Measurements from ENCODE around the gene TIMM17A.
A peak's percentile ranks its signal among the peaks of the same experiment; 100 is the strongest.

Gene TIMM17A

DNA sequence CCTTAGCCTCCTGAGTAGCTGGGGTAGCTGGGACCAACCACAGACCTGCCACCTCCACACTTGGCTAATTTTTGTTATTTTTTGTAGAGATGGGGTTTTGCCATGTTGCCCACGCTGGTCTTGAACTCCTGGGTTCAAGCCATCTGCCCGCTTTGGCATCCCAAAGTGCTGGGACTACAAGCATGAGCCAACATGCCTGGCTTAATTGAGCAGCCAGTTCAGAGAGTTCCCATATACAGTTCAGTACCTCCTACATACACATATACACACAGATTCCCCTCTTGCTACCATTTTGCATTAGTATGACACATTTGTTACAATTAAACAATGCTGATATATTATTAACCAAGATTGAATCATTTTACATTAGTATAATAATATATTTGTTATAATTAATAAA, 30.1 kb downstream of the TIMM17A start:
- Histone ChIP-seq H3K9me2 (replicated peaks; ENCODE audit: low read depth, low read length) (no peaks in the 10 kb centered on the region), H3K9me3 (ENCODE audit: insufficient read depth, low read depth, low read length) (no peaks in the 10 kb centered on the region), H3F3A (ENCODE audit: low read depth) (no peaks in the 10 kb centered on the region), H4K20me1 (ENCODE audit: insufficient read depth, low read length, poor library complexity, severe bottlenecking) (peaks cover 19% of the 10 kb centered on the region), H3K79me2 (ENCODE audit: insufficient read depth, low read length) (peaks cover 54% of the 10 kb centered on the region), H3K4me3 (ENCODE audit: low read length, poor library complexity, severe bottlenecking) (peak overlapping the region; percentile 92), H3K4me2 (ENCODE audit: low read depth, low read length, poor library complexity, severe bottlenecking) (peak overlapping the region; percentile 73), H3K4me1 (ENCODE audit: insufficient read depth, low read length, poor library complexity, severe bottlenecking) (peaks cover 28% of the 10 kb centered on the region), H2AFZ (ENCODE audit: low read length) (no peak overlapping the region), H3K9ac (ENCODE audit: low read depth, low read length, poor library complexity, severe bottlenecking) (no peak overlapping the region), H3K27me3 (ENCODE audit: insufficient read depth, low read length, poor library complexity, severe bottlenecking) (no peaks in the 10 kb centered on the region), H3K36me3 (ENCODE audit: insufficient read depth, low read length) (peaks cover 16% of the 10 kb centered on the region; the same call in 1 of the 2 replicates)
- no peak for TF ChIP-seq EZH2phosphoT487 (IDR thresholded peaks at IDR 0.05; ENCODE audit: borderline replicate concordance)
- TF ChIP-seq, protein P1, sequence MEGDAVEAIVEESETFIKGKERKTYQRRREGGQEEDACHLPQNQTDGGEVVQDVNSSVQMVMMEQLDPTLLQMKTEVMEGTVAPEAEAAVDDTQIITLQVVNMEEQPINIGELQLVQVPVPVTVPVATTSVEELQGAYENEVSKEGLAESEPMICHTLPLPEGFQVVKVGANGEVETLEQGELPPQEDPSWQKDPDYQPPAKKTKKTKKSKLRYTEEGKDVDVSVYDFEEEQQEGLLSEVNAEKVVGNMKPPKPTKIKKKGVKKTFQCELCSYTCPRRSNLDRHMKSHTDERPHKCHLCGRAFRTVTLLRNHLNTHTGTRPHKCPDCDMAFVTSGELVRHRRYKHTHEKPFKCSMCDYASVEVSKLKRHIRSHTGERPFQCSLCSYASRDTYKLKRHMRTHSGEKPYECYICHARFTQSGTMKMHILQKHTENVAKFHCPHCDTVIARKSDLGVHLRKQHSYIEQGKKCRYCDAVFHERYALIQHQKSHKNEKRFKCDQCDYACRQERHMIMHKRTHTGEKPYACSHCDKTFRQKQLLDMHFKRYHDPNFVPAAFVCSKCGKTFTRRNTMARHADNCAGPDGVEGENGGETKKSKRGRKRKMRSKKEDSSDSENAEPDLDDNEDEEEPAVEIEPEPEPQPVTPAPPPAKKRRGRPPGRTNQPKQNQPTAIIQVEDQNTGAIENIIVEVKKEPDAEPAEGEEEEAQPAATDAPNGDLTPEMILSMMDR (conservative IDR thresholded peaks at IDR 0.05; ENCODE audit: low read length): no peak

DNA sequence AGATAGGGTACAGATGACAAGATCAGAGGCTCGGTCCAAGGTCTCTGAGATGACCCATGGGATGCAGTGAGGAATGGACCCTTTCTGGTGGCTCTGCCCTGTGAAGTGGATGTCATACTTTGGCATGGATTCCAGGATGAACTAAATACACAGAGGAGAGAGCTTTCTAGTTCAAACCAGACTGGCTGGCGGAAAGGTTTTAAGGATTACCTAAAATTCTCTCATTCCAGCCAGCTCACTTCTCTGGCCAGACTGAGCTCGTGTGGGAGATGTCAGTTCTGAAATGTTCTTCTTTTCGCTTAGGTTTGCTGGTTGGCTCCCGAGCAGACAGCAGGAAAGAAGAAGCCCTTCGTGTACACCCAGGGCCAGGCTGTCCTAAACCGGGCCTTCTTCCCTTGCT, 33.3 kb downstream of the TIMM17A start:
- peaks cover 43% of the 10 kb centered on the region; the same call in 1 of the 2 replicates for H3K36me3 ChIP-seq (ENCODE audit: insufficient read depth, low read length)
- peaks cover 17% of the 10 kb centered on the region for H3K4me1 ChIP-seq (ENCODE audit: insufficient read depth, low read length, poor library complexity, severe bottlenecking)
- no peak overlapping the region for H3K9ac ChIP-seq (ENCODE audit: low read depth, low read length, poor library complexity, severe bottlenecking)
- TF ChIP-seq EZH2phosphoT487 (IDR thresholded peaks at IDR 0.05; ENCODE audit: borderline replicate concordance): no peak
- TF ChIP-seq, protein P1 (conservative IDR thresholded peaks at IDR 0.05; ENCODE audit: low read length): no peak
- H3K9me2 ChIP-seq (replicated peaks; ENCODE audit: low read depth, low read length): no peaks in the 10 kb centered on the region
- H3K9me3 ChIP-seq (ENCODE audit: insufficient read depth, low read depth, low read length): no peaks in the 10 kb centered on the region
- H3K4me2 ChIP-seq (ENCODE audit: low read depth, low read length, poor library complexity, severe bottlenecking): no peak overlapping the region
- no peak overlapping the region for H2AFZ ChIP-seq (ENCODE audit: low read length)
- peaks cover 14% of the 10 kb centered on the region for H4K20me1 ChIP-seq (ENCODE audit: insufficient read depth, low read length, poor library complexity, severe bottlenecking)
- H3F3A ChIP-seq (ENCODE audit: low read depth): no peaks in the 10 kb centered on the region
- no peak overlapping the region for H3K4me3 ChIP-seq (ENCODE audit: low read length, poor library complexity, severe bottlenecking)
- peaks cover 44% of the 10 kb centered on the region for H3K79me2 ChIP-seq (ENCODE audit: insufficient read depth, low read length)
- no peaks in the 10 kb centered on the region for H3K27me3 ChIP-seq (ENCODE audit: insufficient read depth, low read length, poor library complexity, severe bottlenecking)

DNA sequence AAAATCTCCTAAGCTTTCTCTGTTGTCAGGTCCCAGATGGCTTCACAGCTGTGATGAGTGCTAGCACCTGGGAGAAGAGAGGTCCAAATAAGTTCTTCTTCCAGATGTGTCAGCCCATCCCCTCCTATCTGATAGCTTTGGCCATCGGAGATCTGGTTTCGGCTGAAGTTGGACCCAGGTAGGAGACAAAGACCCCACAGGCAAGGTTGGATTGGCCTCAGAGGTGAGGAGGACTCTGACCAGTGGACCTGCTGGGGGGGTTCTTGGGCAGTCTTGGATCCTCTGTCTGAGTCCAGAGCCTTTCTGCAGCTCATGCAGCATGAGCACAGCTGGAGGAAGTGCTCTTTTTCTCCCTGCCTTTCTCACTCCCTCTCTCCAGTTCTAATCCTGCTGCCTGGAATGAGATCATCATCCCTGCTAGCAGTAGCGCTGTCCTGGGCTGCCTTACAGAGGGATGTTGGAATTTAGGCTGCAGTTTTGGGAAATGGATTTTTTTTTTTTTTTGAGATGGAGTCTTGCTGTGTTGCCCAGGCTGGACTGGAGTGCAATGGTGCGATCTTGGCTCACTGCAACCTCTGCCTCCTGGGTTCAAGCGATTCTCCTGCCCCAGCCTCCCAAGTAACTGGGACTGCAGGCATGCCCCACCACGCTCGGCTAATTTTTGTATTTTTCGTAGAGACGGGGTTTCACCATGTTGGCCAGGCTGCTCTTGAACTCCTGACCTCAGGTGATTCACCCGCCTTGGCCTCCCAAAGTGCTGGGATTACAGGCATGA, 34.2 kb downstream of the TIMM17A start:
- Histone ChIP-seq H3K4me2 (ENCODE audit: low read depth, low read length, poor library complexity, severe bottlenecking) (no peak overlapping the region), H3K9ac (ENCODE audit: low read depth, low read length, poor library complexity, severe bottlenecking) (no peak overlapping the region), H2AFZ (ENCODE audit: low read length) (no peak overlapping the region), H3K9me2 (replicated peaks; ENCODE audit: low read depth, low read length) (no peaks in the 10 kb centered on the region), H3F3A (ENCODE audit: low read depth) (no peaks in the 10 kb centered on the region), H3K4me3 (ENCODE audit: low read length, poor library complexity, severe bottlenecking) (no peak overlapping the region), H3K4me1 (ENCODE audit: insufficient read depth, low read length, poor library complexity, severe bottlenecking) (peaks cover 8% of the 10 kb centered on the region), H3K27me3 (ENCODE audit: insufficient read depth, low read length, poor library complexity, severe bottlenecking) (no peaks in the 10 kb centered on the region), H3K79me2 (ENCODE audit: insufficient read depth, low read length) (peaks cover 34% of the 10 kb centered on the region), H4K20me1 (ENCODE audit: insufficient read depth, low read length, poor library complexity, severe bottlenecking) (peaks cover 6% of the 10 kb centered on the region), H3K36me3 (ENCODE audit: insufficient read depth, low read length) (peaks cover 51% of the 10 kb centered on the region; the same call in 1 of the 2 replicates), H3K9me3 (ENCODE audit: insufficient read depth, low read depth, low read length) (no peaks in the 10 kb centered on the region)
- no peak for TF ChIP-seq EZH2phosphoT487 (IDR thresholded peaks at IDR 0.05; ENCODE audit: borderline replicate concordance)
- TF ChIP-seq, protein P1 (conservative IDR thresholded peaks at IDR 0.05; ENCODE audit: low read length): no peak

Data from Loucy (cell line).